Measurements from ENCODE around the gene HYLS1.

- TF ChIP-seq JUN (CRISPR knock-in tag; IDR thresholded peaks at IDR 0.05) (no peak), ZNF121 (CRISPR knock-in tag; IDR thresholded peaks at IDR 0.05) (no peak), USF2 (CRISPR knock-in tag; IDR thresholded peaks at IDR 0.05) (no peak), CTCF (IDR thresholded peaks at IDR 0.05) (no peak), OVOL2 (CRISPR knock-in tag; IDR thresholded peaks at IDR 0.05; ENCODE audit: borderline replicate concordance) (no peak), SP1 (CRISPR knock-in tag; conservative IDR thresholded peaks at IDR 0.05) (no peak)
These were observed 14.4 kb downstream of the HYLS1 start for GRCh38 chr11:125901872-125902271.
